HG03571 (cell line): Measurements from ENCODE around the gene GJA4.

ENCODE experiments used
- ATAC-seq: cut with Tn5 transposase; IDR thresholded peaks from one replicate; pipeline ENCODE4 v1.9.1; 2021; ENCODE audit not compliant: unreplicated experiment

GJA4 gene

GRCh38 chr1:34829250-34829649 lies 36.5 kb downstream of the GJA4 start:
- ATAC-seq: no peak

- ATAC-seq: no peak
Observed at GRCh38 chr1:34831721-34832246, 39.0 kb downstream of the GJA4 start.

DNA sequence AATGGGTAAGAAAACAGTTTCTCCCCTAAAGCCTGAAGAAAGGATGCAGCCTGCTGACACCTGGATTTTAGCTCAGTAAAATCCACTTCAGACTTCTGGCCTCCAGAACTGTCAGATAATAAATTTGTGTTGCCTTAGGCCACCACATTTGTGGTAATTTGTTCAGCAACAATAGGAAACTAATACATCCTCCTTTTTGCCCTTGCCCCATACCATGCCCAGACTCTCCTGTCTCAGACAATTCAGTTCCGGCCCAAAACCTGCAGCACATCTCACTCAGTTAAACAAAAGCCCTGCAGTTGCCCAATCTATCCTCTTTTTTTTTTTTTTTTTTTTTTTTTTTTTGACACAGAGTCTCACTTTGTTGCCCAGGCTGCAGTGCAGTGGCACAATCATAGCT lies 40.9 kb downstream of the GJA4 start:
- ATAC-seq: no peak

GRCh38 chr1:34839526-34840305 lies 46.9 kb downstream of the GJA4 start:
- no peak for ATAC-seq

DNA sequence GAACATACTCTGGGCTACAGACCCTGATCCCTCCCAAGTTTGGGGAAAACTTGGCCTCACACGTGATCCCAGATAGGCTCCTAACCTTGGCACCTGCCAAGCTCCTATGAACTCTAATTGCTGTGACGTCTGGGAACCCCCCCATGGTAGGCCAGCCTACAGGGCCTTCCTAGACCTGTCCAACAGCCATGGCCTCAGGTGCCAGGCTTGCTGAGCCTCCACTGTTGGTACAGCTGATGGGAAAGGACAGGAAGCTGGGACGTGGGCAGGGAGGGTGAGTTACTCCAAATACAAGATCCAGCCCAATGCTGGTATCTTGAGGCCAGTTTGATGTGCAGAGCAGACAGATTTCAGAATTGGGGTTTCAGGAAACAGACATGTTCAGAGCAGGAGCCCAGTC lies 47.6 kb downstream of the GJA4 start:
- no peak for ATAC-seq

- ATAC-seq: no peak
Observed at GRCh38 chr1:34842073-34842472, 49.3 kb downstream of the GJA4 start.

- ATAC-seq: no peak
Observed at GRCh38 chr1:34842952-34843371, 50.2 kb downstream of the GJA4 start.

GRCh38 chr1:34843392-34844251 lies 50.8 kb downstream of the GJA4 start:
- no peak for ATAC-seq

DNA sequence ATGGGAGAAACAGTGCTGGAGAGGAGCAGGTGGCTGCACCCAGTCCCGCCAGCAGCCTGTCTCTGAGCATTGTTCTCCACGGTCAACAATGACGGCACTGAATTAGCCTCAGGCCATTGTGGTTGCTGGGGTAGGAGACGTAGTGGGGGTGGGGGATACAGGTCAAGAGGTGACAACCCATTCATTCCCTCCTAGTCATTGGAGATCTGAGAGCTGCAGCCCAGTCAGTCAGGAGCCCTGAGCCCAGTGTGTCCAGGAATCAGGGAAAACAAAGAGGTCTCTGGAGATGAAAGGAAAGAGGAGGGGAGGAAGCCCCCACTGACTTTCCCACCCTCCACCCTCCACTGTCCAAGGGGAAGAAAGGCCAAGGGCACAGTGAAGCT lies 51.4 kb downstream of the GJA4 start:
- ATAC-seq: no peak
